Activated CD8-positive, alpha-beta memory T cell treated with anti-CD3 and anti-CD28 coated beads, Interleukin-2, amount 50 U/mL, for 48 hours (primary cell): Measurements from ENCODE around the gene RAD51AP2.
A peak's percentile ranks its signal among the peaks of the same experiment; 100 is the strongest.
"Not testable (repeated sequence)": the region's sequence is repeated elsewhere in the genome, so short reads cannot be mapped to it uniquely, and the experiment has no call there.

ENCODE experiments used
- DNase-seq: peaks from one replicate; pipeline ENCODE4 v3.0.0-alpha.2; 2020

Gene RAD51AP2

DNA sequence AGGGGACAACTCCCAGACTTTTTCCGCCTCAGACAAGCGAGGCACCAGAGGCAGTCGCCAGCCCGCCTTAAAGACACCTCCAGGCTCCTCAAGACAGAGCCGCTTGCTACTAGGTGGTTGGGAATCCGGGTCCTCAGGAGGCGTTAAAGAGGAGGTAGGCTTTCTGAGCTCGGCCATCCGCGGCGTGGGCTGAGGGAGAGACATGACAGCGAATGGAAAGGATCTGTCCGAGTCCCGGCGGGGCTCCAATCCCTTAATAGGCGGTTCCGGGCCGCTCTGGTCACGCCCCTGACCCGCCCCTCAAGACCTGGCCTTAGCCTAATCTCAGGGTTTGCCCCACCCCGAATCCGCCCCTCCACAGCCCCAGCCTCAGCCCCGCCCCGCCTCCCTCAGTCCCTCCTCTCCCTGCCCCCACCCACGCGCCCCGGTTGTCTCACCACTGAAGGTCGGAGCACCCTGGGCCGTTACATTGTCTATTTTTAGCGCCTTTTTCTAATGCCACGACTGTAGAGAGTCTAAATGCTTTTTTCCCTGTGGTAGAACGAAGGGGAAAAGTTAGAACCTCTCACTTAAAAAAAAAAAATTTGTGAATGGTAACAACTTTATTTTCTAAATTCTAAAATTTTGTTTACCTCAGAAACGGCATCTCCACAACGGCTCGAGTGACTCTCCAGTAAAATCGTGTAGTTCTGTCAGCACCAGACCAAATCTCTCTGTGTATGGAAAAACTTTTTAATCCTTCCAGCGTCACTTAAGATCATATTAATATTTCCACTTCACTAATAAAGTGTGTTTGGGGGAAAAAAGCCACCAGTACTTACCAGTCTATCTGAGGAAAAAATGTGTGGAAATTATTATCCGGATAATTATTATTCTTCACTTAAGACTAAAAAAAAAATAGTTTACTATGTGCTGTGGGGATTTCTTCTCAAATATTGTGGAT lies at the start of gene RAD51AP2:
Gene RAD51AP2 (minus strand): TSS at position 229 of the 943 bp plus-strand sequence. CDS start 25 bp downstream, at position 204.
- peak; percentile 74 for DNase-seq

DNA sequence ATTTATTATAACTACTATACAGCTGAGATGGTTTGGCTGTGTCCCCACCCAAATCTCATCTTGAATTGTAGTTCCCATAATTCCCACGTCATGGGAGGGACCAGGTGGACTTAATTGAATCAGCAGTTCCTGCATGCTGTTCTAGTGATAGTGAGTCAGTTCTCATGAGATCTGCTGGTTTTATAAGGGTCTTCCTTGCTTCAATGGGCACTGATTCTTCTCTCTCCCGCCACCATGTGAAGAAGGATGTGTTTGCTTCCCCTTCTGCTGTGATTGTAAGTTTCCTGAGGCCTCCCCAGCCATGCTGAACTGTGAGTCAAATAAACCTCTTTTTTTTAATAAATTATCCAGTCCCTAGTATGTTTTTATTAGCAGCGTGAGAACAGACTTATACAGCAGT lies 47.5 kb upstream of the RAD51AP2 start:
- not testable (repeated sequence) for DNase-seq

DNA sequence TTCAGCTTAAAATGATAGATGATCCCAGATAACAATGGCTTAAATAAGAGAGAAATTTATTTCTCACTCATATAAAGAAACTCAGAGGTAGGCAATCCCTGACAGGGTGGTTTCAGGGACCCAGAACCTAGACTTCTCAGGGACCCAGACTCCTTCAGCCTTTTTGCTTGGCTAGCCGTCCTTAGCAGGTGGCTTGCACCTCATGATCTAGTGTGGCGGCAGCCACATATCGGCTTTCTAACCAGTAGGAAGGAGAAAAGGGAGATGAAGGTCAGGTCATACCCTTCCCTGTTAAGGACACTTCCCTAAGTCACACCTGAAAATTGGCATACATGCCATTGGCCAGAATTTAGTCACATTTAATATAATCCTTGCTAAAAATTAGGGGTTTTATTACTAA lies 40.6 kb upstream of the RAD51AP2 start:
- no peak for DNase-seq

DNA sequence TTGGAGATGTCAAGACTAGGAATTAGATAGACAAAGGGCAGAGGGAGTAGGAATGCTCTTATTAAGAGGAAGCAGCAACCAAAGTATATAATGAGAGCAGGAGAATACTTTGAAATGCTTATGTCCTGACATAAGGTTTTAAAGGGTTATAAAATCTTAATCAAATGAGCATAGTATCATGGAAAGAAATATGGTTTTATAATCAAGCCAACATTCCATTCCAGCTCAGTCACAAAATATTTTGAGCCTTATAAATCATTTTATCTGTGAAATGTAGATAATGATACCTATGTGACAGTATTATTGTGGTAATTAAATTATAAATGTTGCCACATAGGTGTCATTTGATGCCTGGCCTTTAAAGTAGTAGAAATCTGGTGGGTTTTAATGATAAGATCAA lies 39.8 kb upstream of the RAD51AP2 start:
- DNase-seq: no peak

DNA sequence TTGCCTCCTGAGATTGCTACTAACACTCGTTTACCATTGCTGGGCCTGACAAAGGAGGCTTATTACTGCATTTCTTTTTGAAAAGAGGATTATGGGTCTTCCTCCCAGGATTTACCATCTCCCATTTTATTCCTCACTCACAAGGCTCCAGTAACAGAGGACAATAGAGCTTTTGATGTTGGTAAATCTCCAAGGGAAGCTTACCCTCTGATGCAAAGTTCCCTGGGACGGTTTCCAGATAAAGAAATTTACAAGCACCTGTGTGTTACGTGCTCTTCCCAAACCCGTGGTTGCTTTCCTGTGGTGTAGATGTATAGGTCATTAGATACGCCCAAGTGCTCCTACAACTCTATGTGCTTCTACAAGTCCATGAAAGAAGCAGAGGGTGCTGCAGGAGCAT lies 39.4 kb upstream of the RAD51AP2 start:
- DNase-seq: no peak

DNA sequence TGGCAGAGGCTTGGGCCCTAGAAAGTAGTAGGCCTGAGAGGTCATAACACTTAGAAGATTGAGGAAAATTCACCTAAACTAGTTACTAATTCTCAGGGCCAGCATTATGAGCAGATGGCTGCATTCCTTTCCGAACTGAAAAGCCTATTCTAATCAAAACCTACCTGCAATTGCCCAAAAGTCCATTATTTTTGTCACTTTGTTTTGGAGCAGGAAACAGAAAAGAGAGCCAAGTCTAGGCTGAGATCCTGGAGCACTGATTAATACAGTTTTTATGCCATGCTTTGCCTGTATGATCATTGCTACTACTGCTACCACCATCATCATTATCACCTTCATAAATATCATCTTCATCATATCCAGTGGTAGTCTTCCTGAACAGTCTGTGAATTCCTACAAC lies 36.9 kb upstream of the RAD51AP2 start:
- DNase-seq: no peak

DNA sequence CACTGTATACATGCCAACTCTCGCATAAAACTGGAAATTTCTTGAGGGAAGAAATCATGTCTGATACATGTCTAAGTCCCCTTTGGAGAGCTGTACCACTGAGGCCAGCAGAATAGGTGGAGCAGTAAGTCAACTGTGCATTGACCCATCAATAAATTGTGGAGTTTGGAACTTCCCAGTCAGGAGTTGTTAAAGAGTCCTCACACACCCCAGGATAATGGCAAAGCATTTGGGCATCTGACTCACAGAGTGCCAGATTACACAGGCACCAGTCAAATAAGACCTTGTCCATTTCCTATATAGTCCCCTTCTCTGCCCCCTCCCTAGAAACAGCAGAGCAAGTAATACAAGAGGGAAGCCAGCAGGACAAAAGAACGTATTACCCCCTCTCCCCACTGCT lies 32.7 kb upstream of the RAD51AP2 start:
- no peak for DNase-seq

DNA sequence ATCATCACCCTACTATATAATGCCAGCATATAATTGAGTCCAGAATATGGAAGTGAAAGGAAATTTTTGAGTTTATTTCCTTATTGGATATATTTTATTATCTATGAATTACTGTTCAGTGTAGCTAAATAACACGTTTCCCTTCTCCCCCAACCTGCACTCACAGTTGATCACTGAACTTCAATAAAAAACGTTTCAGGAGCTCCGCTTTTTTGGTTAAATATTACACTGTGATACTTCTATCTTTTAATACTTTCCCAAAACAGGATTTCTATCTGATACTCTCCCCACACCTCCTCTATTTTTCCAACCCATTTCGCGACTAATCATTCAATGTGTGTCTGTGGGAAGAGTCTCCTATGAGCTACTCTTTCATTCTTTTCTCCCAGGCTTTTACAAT lies 29.5 kb upstream of the RAD51AP2 start:
- DNase-seq: no peak

DNA sequence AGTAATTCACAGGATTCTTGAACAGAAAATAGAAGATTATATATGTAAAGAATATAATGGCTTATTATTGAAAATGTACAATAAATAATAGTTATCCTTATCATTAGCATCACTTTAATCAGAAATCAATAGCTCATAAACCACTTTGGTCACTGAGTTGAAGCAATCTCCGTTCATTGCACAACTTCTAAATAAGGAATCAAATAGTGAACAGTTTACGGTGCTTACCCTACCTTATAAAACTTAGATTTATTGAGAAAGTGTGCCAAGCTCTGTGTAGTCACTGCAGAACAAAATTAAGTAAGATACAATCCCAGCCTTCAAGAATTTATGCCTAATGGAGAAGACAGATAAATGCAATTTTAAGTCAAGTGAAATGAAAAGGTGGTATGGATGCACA lies 29.0 kb upstream of the RAD51AP2 start:
- no peak for DNase-seq

DNA sequence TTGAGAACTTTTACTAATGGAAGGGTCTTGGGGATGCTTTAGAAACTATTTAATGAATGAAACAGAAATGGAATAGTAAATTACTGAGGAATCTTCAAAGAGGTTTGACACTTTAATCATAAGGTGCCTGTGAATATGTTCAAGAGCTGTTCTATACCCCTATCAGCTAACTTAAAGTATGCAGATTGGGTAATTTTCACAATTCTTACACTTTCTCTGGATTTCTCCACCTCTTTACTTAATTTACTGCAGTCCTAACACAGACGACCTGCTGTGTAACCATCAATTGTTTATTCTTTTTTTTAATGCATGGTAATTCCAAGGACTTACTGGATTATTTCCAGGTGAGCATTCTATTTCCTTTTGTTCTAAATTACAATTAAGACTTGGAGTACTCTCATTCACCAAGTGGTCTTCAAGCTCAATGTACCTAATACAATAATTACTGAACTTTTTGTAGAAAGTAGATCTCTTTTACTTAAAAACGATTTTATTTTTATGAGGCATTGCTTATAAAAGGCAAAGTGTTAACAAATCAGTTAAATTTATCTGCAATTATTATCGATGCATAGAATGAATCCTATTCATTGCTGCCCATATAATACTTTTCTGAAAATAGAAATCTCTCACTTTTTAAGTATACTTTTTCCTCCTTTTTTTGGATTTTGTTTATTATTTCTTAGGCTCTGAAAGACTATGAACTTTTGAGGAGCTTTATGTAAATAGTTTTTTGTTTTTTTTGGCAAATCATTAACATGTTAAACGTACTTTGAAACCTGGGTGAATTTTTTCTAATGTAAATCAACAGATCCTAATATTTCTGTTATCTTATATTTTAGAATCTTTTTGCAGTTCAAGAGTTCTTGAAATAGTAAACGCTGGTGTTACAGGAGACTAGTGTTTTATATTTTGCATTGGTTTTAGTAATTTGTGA lies 27.7 kb upstream of the RAD51AP2 start:
- DNase-seq: no peak

DNA sequence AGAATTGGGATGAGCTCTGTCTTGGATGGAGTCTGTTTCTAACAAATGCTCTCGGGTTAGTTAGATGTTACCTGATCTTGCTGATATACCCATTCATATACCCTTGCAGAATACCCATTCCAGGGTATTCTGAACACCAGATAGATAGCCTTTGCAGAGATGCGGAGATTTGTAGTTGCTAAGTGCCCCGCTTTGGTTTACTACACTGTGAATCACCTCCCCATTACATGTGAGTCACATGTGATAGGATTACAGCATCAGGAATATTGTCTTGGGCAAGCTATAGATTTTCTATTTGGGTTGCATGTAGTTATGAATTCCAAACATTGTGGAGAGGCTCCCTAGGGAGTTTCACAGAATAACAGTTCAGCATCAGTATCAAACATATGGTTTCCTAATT lies 26.0 kb upstream of the RAD51AP2 start:
- no peak for DNase-seq

DNA sequence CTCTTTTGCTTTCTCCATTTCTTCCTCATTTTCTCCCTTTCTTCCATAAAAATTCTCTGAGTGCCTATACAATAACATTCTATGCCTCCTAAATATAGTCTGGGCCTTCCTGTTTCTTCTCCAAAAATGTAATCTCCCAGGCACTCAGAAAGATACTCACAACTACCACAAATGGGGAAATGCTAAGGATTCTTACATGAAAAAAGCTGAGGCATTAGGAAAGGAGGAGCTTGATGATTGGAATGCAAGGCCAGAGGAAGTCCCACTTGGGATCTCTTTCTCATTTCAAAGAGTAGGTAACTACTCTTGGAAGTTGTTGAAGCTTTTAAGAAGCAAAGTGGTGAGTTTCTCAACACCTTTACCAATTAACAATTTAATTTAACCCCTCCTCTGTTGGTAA lies 25.6 kb upstream of the RAD51AP2 start:
- DNase-seq: no peak

DNA sequence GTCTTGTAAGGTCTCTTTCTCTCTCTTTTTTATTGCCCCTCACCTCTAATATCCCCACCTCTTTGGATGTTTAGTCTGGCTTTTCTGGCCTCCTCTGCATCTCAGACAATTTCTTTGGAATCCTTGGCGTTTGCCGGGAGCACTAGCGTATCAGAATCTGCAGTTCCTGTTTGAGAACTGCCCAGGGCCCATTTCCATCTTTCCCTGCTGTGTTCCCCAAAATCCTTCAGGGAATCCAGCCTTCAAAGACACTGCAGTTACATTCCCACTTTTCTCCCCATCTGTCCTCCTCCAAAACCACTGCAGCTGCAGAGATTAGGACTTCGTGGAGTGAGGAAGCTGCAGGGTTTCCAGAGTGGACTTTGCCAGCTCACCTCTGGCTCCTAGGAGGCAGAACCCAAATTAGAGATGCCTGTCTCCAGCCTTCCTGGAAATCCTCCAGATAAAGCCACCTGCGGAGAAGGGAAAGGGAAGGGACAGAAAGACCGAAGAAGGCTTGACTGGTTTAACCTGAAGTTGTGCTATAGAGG lies 25.0 kb upstream of the RAD51AP2 start:
- DNase-seq: no peak

DNA sequence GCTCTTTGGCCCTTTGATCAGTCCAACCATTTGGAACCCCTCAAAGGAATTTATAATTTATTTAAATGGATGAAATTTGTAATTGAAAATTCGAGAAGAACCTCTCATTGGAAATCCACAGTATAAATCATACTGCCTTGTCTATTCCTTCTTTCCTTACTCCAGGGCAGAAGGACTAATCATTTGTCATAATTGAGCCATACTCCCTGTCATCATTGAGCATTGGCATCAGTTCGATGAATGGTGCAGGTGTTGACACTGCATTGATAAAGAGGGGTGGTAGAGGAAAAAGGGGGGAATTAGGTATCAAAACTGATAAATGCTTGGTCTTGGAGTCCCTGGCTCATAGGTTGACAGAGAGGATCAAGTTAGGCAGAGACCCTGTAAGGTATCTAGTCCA lies 24.2 kb upstream of the RAD51AP2 start:
- DNase-seq: no peak

DNA sequence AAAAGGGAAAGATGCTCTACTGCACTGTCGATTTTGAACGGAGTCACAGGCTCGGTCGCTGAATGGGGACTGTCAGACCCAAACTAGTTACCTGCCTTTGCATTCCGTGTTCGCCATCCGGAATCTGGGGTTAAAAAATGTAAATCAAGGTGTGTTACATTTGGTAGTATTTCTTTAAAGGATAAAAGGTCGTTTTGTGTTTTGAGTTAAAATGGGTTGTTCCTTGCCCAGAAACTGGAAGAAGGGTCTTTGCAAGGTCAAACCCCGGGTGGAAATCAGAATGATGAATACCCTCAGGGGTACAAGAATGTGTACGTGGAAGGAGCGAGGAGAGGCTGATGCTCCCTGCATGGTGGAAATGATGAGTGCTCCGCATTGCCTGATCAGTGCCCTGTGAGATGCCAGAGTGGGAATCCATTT lies 23.3 kb upstream of the RAD51AP2 start:
- DNase-seq: no peak

DNA sequence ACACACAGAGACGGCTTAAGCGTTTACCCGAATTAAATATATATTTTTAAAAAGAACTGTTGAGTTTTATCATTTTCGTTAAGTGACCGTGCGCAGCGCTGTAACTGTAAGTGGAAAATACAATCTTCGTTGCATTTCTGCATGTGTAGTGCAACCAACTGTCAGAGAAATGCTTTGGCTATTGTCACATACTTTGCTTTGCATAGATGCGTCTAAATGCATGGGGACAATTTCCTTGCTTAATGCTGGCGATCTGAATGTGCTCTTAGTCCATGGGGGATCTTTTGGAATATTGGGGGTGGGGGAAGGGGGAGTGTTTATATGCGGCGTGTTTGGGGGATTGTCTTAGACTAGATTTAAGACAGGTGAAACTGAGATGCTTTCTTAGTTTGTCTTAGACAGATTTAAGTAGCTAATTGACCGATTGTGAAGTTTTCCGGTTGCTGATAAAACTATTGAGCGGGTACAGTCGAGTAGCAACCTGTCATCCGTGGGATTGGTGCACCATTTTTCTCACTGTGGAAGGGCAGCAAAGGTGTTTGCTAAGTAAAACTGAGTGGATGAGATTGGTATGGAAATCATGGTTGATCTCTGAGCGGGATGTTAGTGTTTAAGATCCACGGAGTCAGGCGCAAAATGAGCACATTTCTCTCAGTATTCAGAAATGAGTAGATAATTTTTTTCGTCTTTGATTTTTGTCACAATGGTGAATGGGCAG lies 22.7 kb upstream of the RAD51AP2 start:
- no peak for DNase-seq

DNA sequence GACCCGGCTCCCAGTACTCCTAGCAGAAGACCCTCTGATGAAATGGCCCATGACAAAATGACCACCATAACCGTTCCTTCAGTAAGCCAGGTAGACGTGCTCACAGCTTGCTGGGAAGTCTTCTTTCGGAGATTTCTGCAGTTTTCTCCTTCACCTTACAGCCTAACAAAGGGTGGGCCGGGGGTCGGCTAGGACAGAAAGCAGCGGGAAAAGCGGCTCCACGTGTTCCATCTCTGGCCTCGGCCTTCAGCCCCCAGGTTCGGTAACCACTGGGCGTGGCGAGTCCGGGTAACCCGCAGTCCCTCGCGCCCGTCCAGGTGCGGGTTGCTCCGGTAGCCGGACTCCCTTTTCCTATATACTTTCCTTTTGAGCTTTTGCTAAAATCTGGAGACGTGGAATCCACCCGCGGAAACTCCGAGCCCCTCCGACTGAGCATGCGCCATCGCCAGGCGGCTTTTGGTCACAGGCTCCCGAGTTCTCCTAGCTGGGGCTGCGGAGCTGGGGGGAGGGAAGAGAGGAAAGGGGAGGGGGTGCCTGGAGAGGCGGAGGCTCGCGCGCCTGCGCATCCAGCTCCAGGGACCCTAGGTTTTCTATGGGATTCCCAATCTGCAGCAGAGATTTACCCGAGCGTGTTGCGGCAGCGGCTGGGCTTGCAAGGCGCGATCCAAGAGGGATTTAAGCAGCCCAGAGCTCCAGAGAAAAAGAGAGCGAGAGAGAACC lies 22.0 kb upstream of the RAD51AP2 start, which contains the start of gene VSNL1:
Gene VSNL1 (plus strand): TSS at position 604 of the 720 bp plus-strand sequence. CDS start 51,379 bp downstream, outside the sequence.
- DNase-seq: no peak

DNA sequence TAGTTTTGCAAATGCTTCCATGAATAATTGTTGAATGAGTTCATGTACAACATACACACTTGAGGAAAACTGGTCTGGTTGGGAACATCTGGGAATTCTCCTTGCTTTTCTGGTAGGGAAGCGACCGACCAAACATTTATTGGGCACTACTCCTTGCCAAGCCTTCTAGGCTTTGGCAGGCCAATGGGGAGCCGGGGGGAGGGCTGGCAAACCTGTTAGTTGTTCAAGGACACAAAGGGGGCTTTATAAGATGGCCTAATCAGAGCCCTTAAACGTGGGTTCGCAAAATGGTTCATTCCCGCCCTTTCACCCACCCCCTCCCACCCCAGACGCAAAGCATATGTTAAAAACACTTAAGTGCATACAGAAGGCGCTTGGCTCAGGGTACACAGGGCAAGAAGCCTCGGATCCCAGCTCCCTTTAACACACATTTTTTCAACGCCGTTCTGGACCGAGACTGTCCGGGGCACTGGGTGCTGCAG lies 21.4 kb upstream of the RAD51AP2 start:
- no peak for DNase-seq

DNA sequence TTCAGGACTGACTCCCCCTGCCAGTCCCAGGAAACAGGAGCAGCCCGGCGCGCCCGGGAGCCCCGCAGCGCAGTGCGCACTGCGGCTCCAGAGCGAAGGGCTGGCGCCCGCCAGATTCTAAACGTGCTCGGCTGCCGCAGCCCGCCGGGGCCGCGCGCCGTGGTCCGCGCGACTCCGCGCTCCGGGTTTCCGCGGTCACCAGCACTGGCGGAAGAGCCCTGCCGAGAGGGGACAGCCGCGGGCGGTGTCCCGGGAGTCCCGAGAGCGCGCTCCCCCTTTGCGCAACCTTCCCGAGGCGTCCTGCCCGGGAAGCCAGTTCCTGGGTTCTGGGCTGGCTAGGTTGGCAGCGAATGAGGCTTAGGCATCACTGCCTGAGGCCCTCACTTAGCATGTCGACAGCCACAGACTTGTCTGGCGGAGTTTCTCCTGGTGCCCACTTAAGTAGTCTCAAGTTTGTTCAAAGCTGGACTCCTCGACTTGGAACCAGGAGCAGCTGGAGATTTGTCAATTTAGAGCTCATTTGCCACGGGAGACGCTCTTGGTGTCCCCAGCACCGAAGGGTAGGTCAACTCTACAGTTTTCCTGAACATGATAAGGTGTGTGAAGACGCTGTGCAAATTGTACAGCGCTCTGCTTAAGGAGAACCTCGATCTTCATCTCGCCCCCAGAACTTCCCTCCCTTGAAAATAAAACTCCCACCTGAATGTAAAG lies 20.8 kb upstream of the RAD51AP2 start:
- DNase-seq: peak; percentile 47

DNA sequence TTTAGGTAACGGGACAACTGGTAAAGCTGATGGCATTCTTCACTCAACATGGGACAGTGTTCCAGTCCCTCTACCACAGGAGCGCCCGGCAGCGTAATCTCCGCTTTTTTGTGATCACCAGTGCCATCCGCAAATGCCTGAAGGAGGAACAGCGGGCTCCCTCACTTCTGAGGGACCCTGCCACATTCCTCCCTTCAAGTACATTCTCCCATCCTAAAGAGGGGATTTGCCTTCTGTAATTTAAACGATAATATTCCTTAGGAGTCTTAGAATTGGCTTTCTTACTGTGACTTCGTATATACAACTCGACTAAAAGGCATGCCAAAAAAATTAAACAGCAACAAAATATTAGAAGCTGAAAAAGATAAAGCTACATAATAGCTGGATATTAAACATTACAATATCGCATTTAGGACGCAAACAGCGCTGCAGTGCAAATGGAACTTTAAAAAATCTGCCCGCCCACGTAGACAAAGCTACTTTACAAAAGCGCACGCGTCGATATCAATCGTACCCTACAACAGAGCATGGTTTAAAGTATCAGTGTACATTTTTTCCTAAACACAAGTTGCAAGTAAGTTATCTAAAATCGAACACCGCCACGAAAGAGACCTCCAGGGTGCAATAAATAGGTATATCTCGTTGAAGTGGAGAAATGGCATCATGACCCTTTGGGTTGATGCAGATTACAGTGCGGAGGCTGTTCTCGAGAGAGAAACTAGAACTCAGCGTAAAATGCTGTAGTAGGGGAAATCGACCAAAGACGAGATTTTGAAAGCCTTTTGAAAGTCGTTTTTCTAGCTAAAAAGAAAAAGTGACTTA lies 20.0 kb upstream of the RAD51AP2 start:
- DNase-seq: no peak
